MM.1S (cell line): Measurements from ENCODE around the gene EME2.

Experiments used
- DNase-seq: peaks from one replicate; pipeline ENCODE4 v3.0.0-alpha.2; 2015
- H2AFZ ChIP-seq: fragments of 300-600 bp; sonication (generic); 2 replicates; pipeline ENCODE4 v1.6.0; 2016; ENCODE audit warnings: antibody characterized with exemption, low read length
- H3F3A ChIP-seq: fragments of 300-600 bp; sonication (generic); 2 replicates; pipeline ENCODE4 v1.6.1; 2016; ENCODE audit warnings: mild to moderate bottlenecking, antibody characterized with exemption, low read length, moderate library complexity, mixed read lengths; ENCODE audit not compliant: insufficient read depth
- H3K27ac ChIP-seq: fragments of 300-600 bp; sonication (generic); 2 replicates; pipeline ENCODE4 v1.5.1; 2016; ENCODE audit warnings: mild to moderate bottlenecking, low read length
- H3K27me3 ChIP-seq: fragments of 300-600 bp; sonication (generic); replicated peaks from 2 replicates; pipeline ENCODE4 v1.6.0; 2016; ENCODE audit warnings: low read length; ENCODE audit not compliant: insufficient read depth
- H3K36me3 ChIP-seq: fragments of 300-600 bp; sonication (generic); replicated peaks from 2 replicates; pipeline ENCODE4 v1.6.1; 2016; ENCODE audit warnings: mild to moderate bottlenecking, low read length, mixed read lengths; ENCODE audit not compliant: insufficient read depth
- H3K4me1 ChIP-seq: fragments of 300-600 bp; sonication (generic); 2 replicates; pipeline ENCODE4 v1.6.1; 2016; ENCODE audit warnings: low read length, mixed read lengths
- H3K4me2 ChIP-seq: fragments of 300-600 bp; sonication (generic); 2 replicates; pipeline ENCODE4 v1.6.0; 2016; ENCODE audit warnings: low read depth, low read length
- H3K4me3 ChIP-seq: fragments of 300-600 bp; sonication (generic); 2 replicates; pipeline ENCODE4 v1.5.1; 2016; ENCODE audit warnings: low read length, mixed read lengths
- H3K79me2 ChIP-seq: fragments of 300-600 bp; sonication (generic); 2 replicates; pipeline ENCODE4 v1.6.1; 2016; ENCODE audit warnings: mixed run types, low read length, mixed read lengths
- H3K9ac ChIP-seq: fragments of 300-600 bp; sonication (generic); 2 replicates; pipeline ENCODE4 v1.6.1; 2016; ENCODE audit warnings: low read length, mixed read lengths
- H3K9me2 ChIP-seq: fragments of 300-600 bp; sonication (generic); replicated peaks from 2 replicates; pipeline ENCODE4 v1.6.1; 2016; ENCODE audit warnings: mild to moderate bottlenecking, low read length, mixed read lengths; ENCODE audit not compliant: insufficient read depth
- H3K9me3 ChIP-seq: fragments of 300-600 bp; sonication (generic); replicated peaks from 2 replicates; pipeline ENCODE4 v1.6.1; 2016; ENCODE audit warnings: mild to moderate bottlenecking, low read length, mixed read lengths; ENCODE audit not compliant: insufficient read depth
- H4K20me1 ChIP-seq: fragments of 300-600 bp; sonication (generic); 2 replicates; pipeline ENCODE4 v1.6.1; 2016; ENCODE audit warnings: mild to moderate bottlenecking, low read length, moderate library complexity, mixed read lengths; ENCODE audit not compliant: insufficient read depth
- EZH2 ChIP-seq: fragments of 300-600 bp; sonication (generic); optimal IDR thresholded peaks from 2 replicates; pipeline ENCODE3; 2017; ENCODE audit warnings: low read depth, mild to moderate bottlenecking, antibody characterized with exemption, low read length, mixed read lengths
- EZH2phosphoT487 ChIP-seq: fragments of 300-600 bp; sonication (generic); IDR thresholded peaks from 2 replicates; pipeline ENCODE4 v1.6.1; 2018; ENCODE audit warnings: antibody characterized with exemption, low read length
- TF ChIP-seq, protein P1 (sequence below): fragments of 300-600 bp; sonication (generic); IDR thresholded peaks from 2 replicates; pipeline ENCODE4 v1.5.1; 2016; ENCODE audit warnings: antibody characterized with exemption, low read length, mixed read lengths

Gene EME2, protein sequence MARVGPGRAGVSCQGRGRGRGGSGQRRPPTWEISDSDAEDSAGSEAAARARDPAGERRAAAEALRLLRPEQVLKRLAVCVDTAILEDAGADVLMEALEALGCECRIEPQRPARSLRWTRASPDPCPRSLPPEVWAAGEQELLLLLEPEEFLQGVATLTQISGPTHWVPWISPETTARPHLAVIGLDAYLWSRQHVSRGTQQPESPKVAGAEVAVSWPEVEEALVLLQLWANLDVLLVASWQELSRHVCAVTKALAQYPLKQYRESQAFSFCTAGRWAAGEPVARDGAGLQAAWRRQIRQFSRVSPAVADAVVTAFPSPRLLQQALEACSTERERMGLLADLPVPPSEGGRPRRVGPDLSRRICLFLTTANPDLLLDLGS

DNA sequence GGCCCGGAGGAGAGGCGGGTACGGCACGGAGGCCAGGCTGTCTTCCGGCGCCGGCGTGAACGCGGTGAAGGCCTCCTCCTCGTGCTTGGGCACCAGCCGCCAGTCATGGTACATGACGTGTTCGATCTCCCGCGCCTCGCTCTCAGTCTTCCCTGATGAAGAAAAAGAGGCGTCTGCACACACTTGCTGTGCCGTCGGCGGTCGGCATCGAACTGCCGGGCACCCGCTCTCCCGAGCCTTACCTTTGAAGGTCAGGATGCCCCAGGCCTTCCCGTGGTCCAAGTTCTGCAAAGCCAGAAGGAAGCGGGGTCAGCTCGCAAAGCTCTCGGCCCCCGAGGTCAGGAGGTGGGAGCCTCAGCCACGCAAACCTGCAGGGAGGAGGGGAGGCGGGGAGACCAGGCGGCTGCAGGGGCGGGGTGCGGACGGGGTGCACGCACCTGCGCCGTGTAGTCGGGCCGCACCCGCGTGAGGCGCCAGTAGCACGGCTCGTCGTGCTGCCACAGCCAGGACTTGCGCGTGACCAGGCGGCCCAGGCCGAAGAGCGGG lies at the start of gene EME2:
Gene EME2, plus strand, starts transcription at position 449 of the 546 bp plus-strand sequence. CDS start 418 bp downstream, outside the sequence.
- peaks cover 13% of the 10 kb centered on the region for H3F3A ChIP-seq
- H2AFZ ChIP-seq: peak within 1 kb of the TSS; percentile 81
- H3K27ac ChIP-seq: peak within 1 kb of the TSS; percentile 90
- peaks cover 45% of the 10 kb centered on the region for H3K79me2 ChIP-seq
- H3K4me2 ChIP-seq: peak within 1 kb of the TSS; percentile 94
- H3K36me3 ChIP-seq: no peaks in the 10 kb centered on the region
- H3K9me3 ChIP-seq: no peaks in the 10 kb centered on the region
- H3K4me3 ChIP-seq: peak within 1 kb of the TSS; percentile 96
- H3K9ac ChIP-seq: peak within 1 kb of the TSS; percentile 98
- H3K4me1 ChIP-seq: 0 out of 2 replicates have a peak, but pooled peaks cover 3% of the 10 kb centered on the region
- no peaks in the 10 kb centered on the region for H3K9me2 ChIP-seq
- TF ChIP-seq EZH2phosphoT487 (no peak), EZH2 (no peak)
- TF ChIP-seq, protein P1, sequence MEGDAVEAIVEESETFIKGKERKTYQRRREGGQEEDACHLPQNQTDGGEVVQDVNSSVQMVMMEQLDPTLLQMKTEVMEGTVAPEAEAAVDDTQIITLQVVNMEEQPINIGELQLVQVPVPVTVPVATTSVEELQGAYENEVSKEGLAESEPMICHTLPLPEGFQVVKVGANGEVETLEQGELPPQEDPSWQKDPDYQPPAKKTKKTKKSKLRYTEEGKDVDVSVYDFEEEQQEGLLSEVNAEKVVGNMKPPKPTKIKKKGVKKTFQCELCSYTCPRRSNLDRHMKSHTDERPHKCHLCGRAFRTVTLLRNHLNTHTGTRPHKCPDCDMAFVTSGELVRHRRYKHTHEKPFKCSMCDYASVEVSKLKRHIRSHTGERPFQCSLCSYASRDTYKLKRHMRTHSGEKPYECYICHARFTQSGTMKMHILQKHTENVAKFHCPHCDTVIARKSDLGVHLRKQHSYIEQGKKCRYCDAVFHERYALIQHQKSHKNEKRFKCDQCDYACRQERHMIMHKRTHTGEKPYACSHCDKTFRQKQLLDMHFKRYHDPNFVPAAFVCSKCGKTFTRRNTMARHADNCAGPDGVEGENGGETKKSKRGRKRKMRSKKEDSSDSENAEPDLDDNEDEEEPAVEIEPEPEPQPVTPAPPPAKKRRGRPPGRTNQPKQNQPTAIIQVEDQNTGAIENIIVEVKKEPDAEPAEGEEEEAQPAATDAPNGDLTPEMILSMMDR: no peak
- DNase-seq: peak; percentile 60
- no peaks in the 10 kb centered on the region for H3K27me3 ChIP-seq
- H4K20me1 ChIP-seq: no peaks in the 10 kb centered on the region

DNA sequence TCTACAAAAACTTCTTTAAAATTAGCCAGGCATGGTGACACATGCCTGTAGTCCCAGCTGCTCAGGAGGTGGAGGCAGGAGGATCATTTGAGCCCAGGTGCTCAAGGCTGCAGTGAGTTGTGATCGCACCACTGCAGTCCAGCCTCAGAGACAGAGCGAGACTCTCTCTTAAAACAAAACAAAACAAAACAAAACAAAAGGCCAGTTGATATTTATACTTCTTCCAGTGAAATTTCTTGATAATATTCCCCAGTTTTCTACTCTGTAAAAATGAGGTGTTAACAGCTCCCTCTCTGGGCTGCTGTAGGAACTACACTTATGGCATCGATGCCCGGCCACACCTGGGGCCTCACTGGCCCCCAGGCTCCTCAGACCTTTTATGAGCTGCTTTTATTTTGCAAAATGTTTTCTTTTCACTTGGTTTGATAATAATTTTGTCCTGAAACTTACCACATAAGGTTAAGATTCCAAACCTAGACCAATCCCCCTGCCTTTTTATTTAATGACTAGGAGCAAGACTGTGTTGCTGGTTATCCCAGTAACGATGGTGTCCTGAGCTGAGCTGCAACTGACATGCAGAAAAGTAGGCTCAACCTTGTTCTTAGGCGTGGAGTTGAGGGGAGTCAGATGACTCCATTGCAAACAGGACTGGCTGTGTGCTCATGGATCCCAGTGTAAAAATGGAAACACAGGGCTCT lies 49.0 kb upstream of the EME2 start:
- Histone ChIP-seq H3K9me3 (no peaks in the 10 kb centered on the region), H3K9me2 (no peaks in the 10 kb centered on the region), H3K4me1 (peaks cover 6% of the 10 kb centered on the region; the same call in 1 of the 2 replicates), H3F3A (peaks cover 3% of the 10 kb centered on the region; the same call in 1 of the 2 replicates), H3K4me3 (no peak overlapping the region), H2AFZ (no peak overlapping the region), H3K9ac (no peak overlapping the region), H3K79me2 (peaks cover 41% of the 10 kb centered on the region), H4K20me1 (no peaks in the 10 kb centered on the region), H3K27me3 (no peaks in the 10 kb centered on the region), H3K4me2 (no peak overlapping the region), H3K27ac (no peak overlapping the region), H3K36me3 (no peaks in the 10 kb centered on the region)
- TF ChIP-seq, protein P1: peak; percentile 74
- no peak for TF ChIP-seq EZH2phosphoT487
- no peak for TF ChIP-seq EZH2
- DNase-seq: peak; percentile 27

DNA sequence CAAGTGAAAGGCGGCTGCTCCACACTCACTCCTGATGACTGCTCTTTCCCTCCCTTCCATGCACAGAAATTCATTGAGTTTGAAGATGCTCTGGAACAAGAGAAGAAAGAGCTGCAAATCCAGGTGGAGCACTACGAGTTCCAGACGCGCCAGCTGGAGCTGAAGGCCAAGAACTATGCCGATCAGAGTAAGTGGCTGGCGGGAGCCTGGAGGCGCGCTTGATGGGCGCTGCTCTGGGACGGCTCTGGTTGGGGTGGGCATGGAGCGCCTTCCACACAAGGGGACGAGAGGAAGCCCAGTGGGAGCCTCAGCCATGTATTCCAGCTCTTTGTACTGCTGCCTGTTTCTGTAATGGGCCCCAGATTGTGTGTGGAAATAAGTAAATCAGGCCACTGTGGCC lies 48.1 kb upstream of the EME2 start:
- Histone ChIP-seq H3K4me3 (no peak overlapping the region), H3K36me3 (no peaks in the 10 kb centered on the region), H3K27ac (no peak overlapping the region), H3K4me2 (no peak overlapping the region), H3K4me1 (peaks cover 6% of the 10 kb centered on the region; the same call in 1 of the 2 replicates), H4K20me1 (no peaks in the 10 kb centered on the region), H3K9me3 (no peaks in the 10 kb centered on the region), H3K79me2 (peaks cover 34% of the 10 kb centered on the region), H3K9me2 (no peaks in the 10 kb centered on the region), H3K9ac (no peak overlapping the region), H3K27me3 (no peaks in the 10 kb centered on the region), H3F3A (peaks cover 3% of the 10 kb centered on the region; the same call in 1 of the 2 replicates), H2AFZ (no peak overlapping the region)
- TF ChIP-seq EZH2 (no peak), EZH2phosphoT487 (no peak)
- TF ChIP-seq, protein P1: no peak
- no peak for DNase-seq
